ENCODE measurements around the gene TANK. TPM values are rescaled to one million over a fixed set of nuclear protein-coding genes. Genes with fewer than 3 reads are reported as not detected.

The TANK gene
- total RNA-seq, 1 experiment from 2014 or later, result 52.5 TPM

GRCh38 chr2:161265874-161266273 is 105.6 kb downstream of the TANK start:
- Histone ChIP-seq H3K9me2 (ENCODE audit: insufficient read depth) (no peaks in the 10 kb centered on the region), H4K20me1 (ENCODE audit: insufficient read depth) (no peaks in the 10 kb centered on the region), H3K79me2 (ENCODE audit: insufficient read depth, low read length) (no peaks in the 10 kb centered on the region), H3K9ac (ENCODE audit: low read length) (no peak overlapping the region), H3K9me3 (ENCODE audit: control insufficient read depth in 1 of 2, insufficient read depth in 1 of 2, low read depth in 1 of 2, low read length in 2 of 2) (no peaks in the 10 kb centered on the region), H2AFZ (ENCODE audit: low read depth, low read length, poor library complexity, severe bottlenecking) (no peak overlapping the region), H3K27me3 (ENCODE audit: insufficient read depth, low read length) (no peaks in the 10 kb centered on the region), H3K27ac (ENCODE audit: low read depth, low read length) (no peak overlapping the region), H3K4me1 (ENCODE audit: control insufficient read depth in 1 of 2, insufficient read depth in 2 of 2, low read length in 2 of 2) (no peaks in the 10 kb centered on the region), H3K36me3 (ENCODE audit: control insufficient read depth in 1 of 2, insufficient read depth in 2 of 2, low read length in 2 of 2) (no peaks in the 10 kb centered on the region), H3K4me2 (ENCODE audit: low read length) (no peak overlapping the region), H3K4me3 (replicated peaks in 1 of 2; ENCODE audit: low read depth in 1 of 2, low read length in 2 of 2) (no peak overlapping the region)
- ChIA-PET CTCF (interaction anchor here (1.1 to 3.0 kb wide), 2 partner anchors 15 to 17 kb away, joined by 3 to 12 read pairs; no protein-coding TSS in a partner anchor), POLR2A (no interaction called here), RAD21 (ENCODE audit: low non-redundant PET in 1 of 2, low total read pairs in 2 of 2, uncharacterized antibody in 2 of 2, unreplicated experiment in 2 of 2) (no interaction called here)
- TF ChIP-seq CTCF (IDR thresholded peaks at IDR 0.05 in 2 of 3, conservative IDR thresholded peaks at IDR 0.05 in 1 of 3; ENCODE audit: borderline replicate concordance in 1 of 3, insufficient read depth in 1 of 3, low read depth in 2 of 3, low read length in 2 of 3) (no peak), ZNF274 (IDR thresholded peaks at IDR 0.05; ENCODE audit: low read depth, low read length) (no peak), CBX3 (IDR thresholded peaks at IDR 0.05; ENCODE audit: low read depth) (no peak), TCF7L2 (IDR thresholded peaks at IDR 0.05; ENCODE audit: borderline replicate concordance, extremely low read depth, insufficient read depth, insufficient read length) (no peak), EGR1 (IDR thresholded peaks at IDR 0.05; ENCODE audit: low read depth) (no peak), POLR2A (IDR thresholded peaks at IDR 0.05; ENCODE audit: borderline replicate concordance, extremely low read depth, insufficient read depth, insufficient read length) (no peak), RAD21 (IDR thresholded peaks at IDR 0.05; ENCODE audit: low read depth) (no peak), SIN3A (IDR thresholded peaks at IDR 0.05; ENCODE audit: low read depth) (no peak), FOSL1 (IDR thresholded peaks at IDR 0.05; ENCODE audit: low read depth) (no peak), JUND (IDR thresholded peaks at IDR 0.05) (no peak)
- intact Hi-C loops (cut with micrococcal nuclease), result no loop called here
- ATAC-seq (no peak), DNase-seq (ENCODE audit: low read depth, low spot score) (no peak)
- no TSS peak for BruUV-seq (replicated peaks)

- Histone ChIP-seq H3K4me1 (ENCODE audit: control insufficient read depth in 1 of 2, insufficient read depth in 2 of 2, low read length in 2 of 2) (no peaks in the 10 kb centered on the region), H3K4me3 (replicated peaks in 1 of 2; ENCODE audit: low read depth in 1 of 2, low read length in 2 of 2) (no peak overlapping the region), H3K27me3 (ENCODE audit: insufficient read depth, low read length) (no peaks in the 10 kb centered on the region), H3K9ac (ENCODE audit: low read length) (no peak overlapping the region), H3K36me3 (ENCODE audit: control insufficient read depth in 1 of 2, insufficient read depth in 2 of 2, low read length in 2 of 2) (no peaks in the 10 kb centered on the region), H3K79me2 (ENCODE audit: insufficient read depth, low read length) (no peaks in the 10 kb centered on the region), H3K9me2 (ENCODE audit: insufficient read depth) (no peaks in the 10 kb centered on the region), H2AFZ (ENCODE audit: low read depth, low read length, poor library complexity, severe bottlenecking) (no peak overlapping the region), H3K4me2 (ENCODE audit: low read length) (no peak overlapping the region), H3K9me3 (ENCODE audit: control insufficient read depth in 1 of 2, insufficient read depth in 1 of 2, low read depth in 1 of 2, low read length in 2 of 2) (no peaks in the 10 kb centered on the region), H3K27ac (ENCODE audit: low read depth, low read length) (no peak overlapping the region), H4K20me1 (ENCODE audit: insufficient read depth) (no peaks in the 10 kb centered on the region)
- TF ChIP-seq EZH2phosphoT487 (IDR thresholded peaks at IDR 0.05; ENCODE audit: borderline replicate concordance), result no peak
- TF ChIP-seq POLR2AphosphoS5 (IDR thresholded peaks at IDR 0.05; ENCODE audit: low read depth, low read length), result no peak
- no peak for TF ChIP-seq SIN3A (IDR thresholded peaks at IDR 0.05; ENCODE audit: low read depth)
- TF ChIP-seq ELF1 (IDR thresholded peaks at IDR 0.05; ENCODE audit: borderline replicate concordance, low read depth), result no peak
- TF ChIP-seq CBX3 (IDR thresholded peaks at IDR 0.05; ENCODE audit: low read depth), result no peak
- no peak for TF ChIP-seq CTCF (IDR thresholded peaks at IDR 0.05 in 2 of 3, conservative IDR thresholded peaks at IDR 0.05 in 1 of 3; ENCODE audit: borderline replicate concordance in 1 of 3, insufficient read depth in 1 of 3, low read depth in 2 of 3, low read length in 2 of 3)
- no peak for TF ChIP-seq RAD21 (IDR thresholded peaks at IDR 0.05; ENCODE audit: low read depth)
- no peak for TF ChIP-seq YY1 (IDR thresholded peaks at IDR 0.05; ENCODE audit: extremely low read depth, insufficient replicate concordance, low read depth, low read length)
- no peak for TF ChIP-seq CEBPB (IDR thresholded peaks at IDR 0.05; ENCODE audit: low read depth)
- TF ChIP-seq ZFX (IDR thresholded peaks at IDR 0.05), result no peak
- no peak for TF ChIP-seq POLR2A (IDR thresholded peaks at IDR 0.05; ENCODE audit: borderline replicate concordance, extremely low read depth, insufficient read depth, insufficient read length)
- no peak for TF ChIP-seq SP1 (IDR thresholded peaks at IDR 0.05; ENCODE audit: low read depth)
- intact Hi-C loops (cut with micrococcal nuclease), result no loop called here
- CTCF ChIA-PET, result no interaction called here
- ATAC-seq (no peak), DNase-seq (ENCODE audit: low read depth, low spot score) (no peak)
- RAD21 ChIA-PET (ENCODE audit: low non-redundant PET in 1 of 2, low total read pairs in 2 of 2, uncharacterized antibody in 2 of 2, unreplicated experiment in 2 of 2), result no interaction called here
- no TSS peak for BruUV-seq (replicated peaks)
- POLR2A ChIA-PET, result no interaction called here
Measured at GRCh38 chr2:161269111-161269510, 108.9 kb downstream of the TANK start.

Measured in HCT116 (cell line).